MM.1S (cell line): ENCODE results near the gene METTL16.

ENCODE experiments used
- DNase-seq: peaks from one replicate; pipeline ENCODE4 v3.0.0-alpha.2; 2015
- H2AFZ ChIP-seq: fragments of 300-600 bp; sonication (generic); 2 replicates; pipeline ENCODE4 v1.6.0; 2016; ENCODE audit warnings: antibody characterized with exemption, low read length
- H3F3A ChIP-seq: fragments of 300-600 bp; sonication (generic); 2 replicates; pipeline ENCODE4 v1.6.1; 2016; ENCODE audit warnings: mild to moderate bottlenecking, antibody characterized with exemption, low read length, moderate library complexity, mixed read lengths; ENCODE audit not compliant: insufficient read depth
- H3K27ac ChIP-seq: fragments of 300-600 bp; sonication (generic); 2 replicates; pipeline ENCODE4 v1.5.1; 2016; ENCODE audit warnings: mild to moderate bottlenecking, low read length
- H3K27me3 ChIP-seq: fragments of 300-600 bp; sonication (generic); replicated peaks from 2 replicates; pipeline ENCODE4 v1.6.0; 2016; ENCODE audit warnings: low read length; ENCODE audit not compliant: insufficient read depth
- H3K36me3 ChIP-seq: fragments of 300-600 bp; sonication (generic); replicated peaks from 2 replicates; pipeline ENCODE4 v1.6.1; 2016; ENCODE audit warnings: mild to moderate bottlenecking, low read length, mixed read lengths; ENCODE audit not compliant: insufficient read depth
- H3K4me1 ChIP-seq: fragments of 300-600 bp; sonication (generic); 2 replicates; pipeline ENCODE4 v1.6.1; 2016; ENCODE audit warnings: low read length, mixed read lengths
- H3K4me2 ChIP-seq: fragments of 300-600 bp; sonication (generic); 2 replicates; pipeline ENCODE4 v1.6.0; 2016; ENCODE audit warnings: low read depth, low read length
- H3K4me3 ChIP-seq: fragments of 300-600 bp; sonication (generic); 2 replicates; pipeline ENCODE4 v1.5.1; 2016; ENCODE audit warnings: low read length, mixed read lengths
- H3K79me2 ChIP-seq: fragments of 300-600 bp; sonication (generic); 2 replicates; pipeline ENCODE4 v1.6.1; 2016; ENCODE audit warnings: mixed run types, low read length, mixed read lengths
- H3K9ac ChIP-seq: fragments of 300-600 bp; sonication (generic); 2 replicates; pipeline ENCODE4 v1.6.1; 2016; ENCODE audit warnings: low read length, mixed read lengths
- H3K9me2 ChIP-seq: fragments of 300-600 bp; sonication (generic); replicated peaks from 2 replicates; pipeline ENCODE4 v1.6.1; 2016; ENCODE audit warnings: mild to moderate bottlenecking, low read length, mixed read lengths; ENCODE audit not compliant: insufficient read depth
- H3K9me3 ChIP-seq: fragments of 300-600 bp; sonication (generic); replicated peaks from 2 replicates; pipeline ENCODE4 v1.6.1; 2016; ENCODE audit warnings: mild to moderate bottlenecking, low read length, mixed read lengths; ENCODE audit not compliant: insufficient read depth
- H4K20me1 ChIP-seq: fragments of 300-600 bp; sonication (generic); 2 replicates; pipeline ENCODE4 v1.6.1; 2016; ENCODE audit warnings: mild to moderate bottlenecking, low read length, moderate library complexity, mixed read lengths; ENCODE audit not compliant: insufficient read depth
- CTCF ChIP-seq: fragments of 300-600 bp; sonication (generic); IDR thresholded peaks from 2 replicates; pipeline ENCODE4 v1.5.1; 2016; ENCODE audit warnings: antibody characterized with exemption, low read length, mixed read lengths
- EZH2 ChIP-seq: fragments of 300-600 bp; sonication (generic); optimal IDR thresholded peaks from 2 replicates; pipeline ENCODE3; 2017; ENCODE audit warnings: low read depth, mild to moderate bottlenecking, antibody characterized with exemption, low read length, mixed read lengths
- EZH2phosphoT487 ChIP-seq: fragments of 300-600 bp; sonication (generic); IDR thresholded peaks from 2 replicates; pipeline ENCODE4 v1.6.1; 2018; ENCODE audit warnings: antibody characterized with exemption, low read length

The METTL16 gene

GRCh38 chr17:2468270-2468669 is 43.4 kb downstream of the METTL16 start:
- H3K27me3 ChIP-seq = no peaks in the 10 kb centered on the region
- no peak for TF ChIP-seq EZH2
- no peak for TF ChIP-seq CTCF
- no peak for TF ChIP-seq EZH2phosphoT487
- DNase-seq = no peak
- H3K9me3 ChIP-seq = no peaks in the 10 kb centered on the region
- H3K79me2 ChIP-seq = no peaks in the 10 kb centered on the region
- H3K4me1 ChIP-seq = no peaks in the 10 kb centered on the region
- no peaks in the 10 kb centered on the region for H3K9me2 ChIP-seq
- H4K20me1 ChIP-seq = no peaks in the 10 kb centered on the region
- H3K9ac ChIP-seq = no peak overlapping the region
- peaks cover 5% of the 10 kb centered on the region; the same call in 1 of the 2 replicates for H3K36me3 ChIP-seq
- no peak overlapping the region for H3K4me2 ChIP-seq
- H2AFZ ChIP-seq = no peak overlapping the region
- no peak overlapping the region for H3K27ac ChIP-seq
- H3F3A ChIP-seq = no peaks in the 10 kb centered on the region
- H3K4me3 ChIP-seq = no peak overlapping the region

GRCh38 chr17:2466931-2467330 is 44.8 kb downstream of the METTL16 start:
- no peaks in the 10 kb centered on the region for H3K9me2 ChIP-seq
- no peak overlapping the region for H3K4me3 ChIP-seq
- no peak overlapping the region for H3K4me2 ChIP-seq
- no peak overlapping the region for H3K27ac ChIP-seq
- no peak overlapping the region for H2AFZ ChIP-seq
- peaks cover 5% of the 10 kb centered on the region; the same call in 1 of the 2 replicates for H3K36me3 ChIP-seq
- TF ChIP-seq EZH2 (no peak), CTCF (no peak), EZH2phosphoT487 (no peak)
- H3K27me3 ChIP-seq = no peaks in the 10 kb centered on the region
- peaks cover 2% of the 10 kb centered on the region; the same call in 1 of the 2 replicates for H3K79me2 ChIP-seq
- H3K4me1 ChIP-seq = no peaks in the 10 kb centered on the region
- H3F3A ChIP-seq = no peaks in the 10 kb centered on the region
- no peaks in the 10 kb centered on the region for H4K20me1 ChIP-seq
- no peak overlapping the region for H3K9ac ChIP-seq
- no peak for DNase-seq
- H3K9me3 ChIP-seq = no peaks in the 10 kb centered on the region

- Histone ChIP-seq H3K4me1 (no peaks in the 10 kb centered on the region), H3K27ac (no peak overlapping the region), H3K9me3 (no peaks in the 10 kb centered on the region), H3K27me3 (no peaks in the 10 kb centered on the region), H3K9me2 (no peaks in the 10 kb centered on the region), H4K20me1 (no peaks in the 10 kb centered on the region), H3K36me3 (no peaks in the 10 kb centered on the region), H3K4me2 (no peak overlapping the region), H3K9ac (no peak overlapping the region), H2AFZ (no peak overlapping the region), H3K4me3 (no peak overlapping the region), H3K79me2 (peaks cover 3% of the 10 kb centered on the region; the same call in 1 of the 2 replicates), H3F3A (no peaks in the 10 kb centered on the region)
- TF ChIP-seq EZH2phosphoT487 = no peak
- TF ChIP-seq CTCF = no peak
- no peak for TF ChIP-seq EZH2
- no peak for DNase-seq
Measured at GRCh38 chr17:2462481-2462880, 49.2 kb downstream of the METTL16 start.
